Breast epithelium (tissue), 3 donors: ENCODE measurements around the gene ATP4B.

ENCODE experiments used
- POLR2A ChIP-seq: fragments of 450-650 bp; IDR thresholded peaks from one replicate; pipeline ENCODE4 v1.6.1; 2016; ENCODE audit warnings: antibody characterized with exemption, mild to moderate bottlenecking, moderate library complexity
- POLR2AphosphoS5 ChIP-seq, 3 donors: sonication (generic); formaldehyde crosslinking; IDR thresholded peaks; one replicate each; pipeline ENCODE4 v1.6.1; 2017; ENCODE audit warnings: antibody characterized with exemption in 3 of 3
- TF ChIP-seq, protein P1 (sequence below), 3 donors: fragments of 450-650 bp; IDR thresholded peaks; one replicate each; pipeline ENCODE4 v1.5.1; 2016 to 2017; ENCODE audit warnings: antibody characterized with exemption in 3 of 3, mild to moderate bottlenecking in 3 of 3, moderate library complexity in 3 of 3

DNA sequence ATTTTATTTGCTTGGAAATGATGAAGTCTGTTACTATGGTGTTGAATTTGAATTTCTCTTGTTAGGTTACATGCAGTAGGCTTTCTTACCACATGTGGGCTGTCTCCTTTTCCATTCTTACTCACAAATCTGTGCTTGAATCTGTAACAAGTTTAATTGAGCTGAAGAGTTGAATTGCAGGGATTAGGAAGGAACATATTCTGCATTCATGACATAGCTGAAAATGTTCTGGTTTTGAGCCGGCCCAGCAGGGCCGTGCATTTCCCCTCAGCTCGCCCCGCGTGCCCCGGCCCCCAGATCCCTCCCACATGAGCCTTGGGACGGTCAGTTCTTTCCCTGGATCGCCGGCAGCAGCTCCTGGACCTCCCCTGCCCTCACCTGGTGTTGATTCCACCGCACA is 45.4 kb downstream of the ATP4B start:
- TF ChIP-seq POLR2A (no peak), POLR2AphosphoS5 (IDR thresholded peaks at IDR 0.05) (no peak)
- TF ChIP-seq, protein P1, sequence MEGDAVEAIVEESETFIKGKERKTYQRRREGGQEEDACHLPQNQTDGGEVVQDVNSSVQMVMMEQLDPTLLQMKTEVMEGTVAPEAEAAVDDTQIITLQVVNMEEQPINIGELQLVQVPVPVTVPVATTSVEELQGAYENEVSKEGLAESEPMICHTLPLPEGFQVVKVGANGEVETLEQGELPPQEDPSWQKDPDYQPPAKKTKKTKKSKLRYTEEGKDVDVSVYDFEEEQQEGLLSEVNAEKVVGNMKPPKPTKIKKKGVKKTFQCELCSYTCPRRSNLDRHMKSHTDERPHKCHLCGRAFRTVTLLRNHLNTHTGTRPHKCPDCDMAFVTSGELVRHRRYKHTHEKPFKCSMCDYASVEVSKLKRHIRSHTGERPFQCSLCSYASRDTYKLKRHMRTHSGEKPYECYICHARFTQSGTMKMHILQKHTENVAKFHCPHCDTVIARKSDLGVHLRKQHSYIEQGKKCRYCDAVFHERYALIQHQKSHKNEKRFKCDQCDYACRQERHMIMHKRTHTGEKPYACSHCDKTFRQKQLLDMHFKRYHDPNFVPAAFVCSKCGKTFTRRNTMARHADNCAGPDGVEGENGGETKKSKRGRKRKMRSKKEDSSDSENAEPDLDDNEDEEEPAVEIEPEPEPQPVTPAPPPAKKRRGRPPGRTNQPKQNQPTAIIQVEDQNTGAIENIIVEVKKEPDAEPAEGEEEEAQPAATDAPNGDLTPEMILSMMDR (IDR thresholded peaks at IDR 0.05): no peak
